ENCODE data around the gene CNN3. TPM values are rescaled to one million over a fixed set of nuclear protein-coding genes. Genes with fewer than 3 reads are reported as not detected.

CNN3 gene
- total RNA-seq, 2 experiments from 2014 or later, result 1.1 to 1.4 TPM

- Mint-ChIP-seq H3K4me1 (ENCODE audit: low read depth) (no peaks in the 10 kb centered on the region), H3K27ac (no peak overlapping the region), H3K36me3 (ENCODE audit: low read depth) (no peaks in the 10 kb centered on the region), H3K4me3 (no peak overlapping the region), H3K27me3 (peaks cover 9% of the 10 kb centered on the region), H3K9me3 (no peaks in the 10 kb centered on the region)
- no peak overlapping the region for H3K4me3 ChIP-seq (ENCODE audit: low read length)
- no peaks in the 10 kb centered on the region for H3K4me1 ChIP-seq (ENCODE audit: insufficient read depth, low read length)
- no peaks in the 10 kb centered on the region for H3K36me3 ChIP-seq (ENCODE audit: insufficient read depth, low read length)
- H3K27ac ChIP-seq (ENCODE audit: low read depth in 1 of 2, low read length in 2 of 2), result no peak overlapping the region
- H3K27me3 ChIP-seq (ENCODE audit: control insufficient read depth in 1 of 2, insufficient read depth in 2 of 2, low read length in 2 of 2), result no peaks in the 10 kb centered on the region
- H3K9me3 ChIP-seq (ENCODE audit: control insufficient read depth in 1 of 2, insufficient read depth in 1 of 2, low read length in 2 of 2), result no peaks in the 10 kb centered on the region
- intact Hi-C loops (cut with DNase I, micrococcal nuclease), result no loop called here
- TF ChIP-seq CTCF (IDR thresholded peaks at IDR 0.05), result no peak
- ATAC-seq (ENCODE audit: poor library complexity) (no peak), DNase-seq (no peak)
- POLR2A ChIA-PET, result no interaction called here
- CTCF ChIA-PET, result no interaction called here
Measured at GRCh38 chr1:94940738-94941137, 13.8 kb upstream of the CNN3 start.

- H3K27me3 Mint-ChIP-seq, result peaks cover 5% of the 10 kb centered on the region
- H3K9me3 Mint-ChIP-seq, result no peaks in the 10 kb centered on the region
- no peak for ATAC-seq (ENCODE audit: poor library complexity)
- no peak overlapping the region for H3K4me3 Mint-ChIP-seq
- H3K36me3 Mint-ChIP-seq (ENCODE audit: low read depth), result no peaks in the 10 kb centered on the region
- ChIA-PET CTCF (no interaction called here), POLR2A (no interaction called here)
- intact Hi-C loops (cut with DNase I, micrococcal nuclease), result no loop called here
- Histone ChIP-seq H3K27ac (ENCODE audit: low read depth in 1 of 2, low read length in 2 of 2) (no peak overlapping the region), H3K36me3 (ENCODE audit: insufficient read depth, low read length) (no peaks in the 10 kb centered on the region), H3K4me3 (ENCODE audit: low read length) (no peak overlapping the region), H3K4me1 (ENCODE audit: insufficient read depth, low read length) (no peaks in the 10 kb centered on the region), H3K9me3 (ENCODE audit: control insufficient read depth in 1 of 2, insufficient read depth in 1 of 2, low read length in 2 of 2) (no peaks in the 10 kb centered on the region), H3K27me3 (ENCODE audit: control insufficient read depth in 1 of 2, insufficient read depth in 2 of 2, low read length in 2 of 2) (no peaks in the 10 kb centered on the region)
- TF ChIP-seq CTCF (IDR thresholded peaks at IDR 0.05), result no peak
- DNase-seq, result no peak
- no peaks in the 10 kb centered on the region for H3K4me1 Mint-ChIP-seq (ENCODE audit: low read depth)
- no peak overlapping the region for H3K27ac Mint-ChIP-seq
Measured at GRCh38 chr1:94937820-94938219, 10.9 kb upstream of the CNN3 start.

GRCh38 chr1:94936861-94937620, 10.1 kb upstream of the CNN3 start:
- Histone ChIP-seq H3K27me3 (ENCODE audit: control insufficient read depth in 1 of 2, insufficient read depth in 2 of 2, low read length in 2 of 2) (no peaks in the 10 kb centered on the region), H3K4me1 (ENCODE audit: insufficient read depth, low read length) (no peaks in the 10 kb centered on the region), H3K36me3 (ENCODE audit: insufficient read depth, low read length) (no peaks in the 10 kb centered on the region), H3K4me3 (ENCODE audit: low read length) (no peak overlapping the region), H3K9me3 (ENCODE audit: control insufficient read depth in 1 of 2, insufficient read depth in 1 of 2, low read length in 2 of 2) (no peaks in the 10 kb centered on the region), H3K27ac (ENCODE audit: low read depth in 1 of 2, low read length in 2 of 2) (no peak overlapping the region)
- no peaks in the 10 kb centered on the region for H3K9me3 Mint-ChIP-seq
- no peak for TF ChIP-seq CTCF (IDR thresholded peaks at IDR 0.05)
- ChIA-PET CTCF (no interaction called here), POLR2A (no interaction called here)
- peaks cover 5% of the 10 kb centered on the region for H3K27me3 Mint-ChIP-seq
- H3K27ac Mint-ChIP-seq, result no peak overlapping the region
- ATAC-seq (ENCODE audit: poor library complexity) (no peak), DNase-seq (no peak)
- intact Hi-C loops (cut with DNase I, micrococcal nuclease), result no loop called here
- H3K36me3 Mint-ChIP-seq (ENCODE audit: low read depth), result no peaks in the 10 kb centered on the region
- no peak overlapping the region for H3K4me3 Mint-ChIP-seq
- no peaks in the 10 kb centered on the region for H3K4me1 Mint-ChIP-seq (ENCODE audit: low read depth)
